ENCODE measurements around the gene QSOX1. TPM values are rescaled to one million over a fixed set of nuclear protein-coding genes. Genes with fewer than 3 reads are reported as not detected.

QSOX1 gene
- total and polyA plus RNA-seq, 2 of the 4 experiments (the other 2 are of a cell fraction), result 102 to 791 TPM

DNA sequence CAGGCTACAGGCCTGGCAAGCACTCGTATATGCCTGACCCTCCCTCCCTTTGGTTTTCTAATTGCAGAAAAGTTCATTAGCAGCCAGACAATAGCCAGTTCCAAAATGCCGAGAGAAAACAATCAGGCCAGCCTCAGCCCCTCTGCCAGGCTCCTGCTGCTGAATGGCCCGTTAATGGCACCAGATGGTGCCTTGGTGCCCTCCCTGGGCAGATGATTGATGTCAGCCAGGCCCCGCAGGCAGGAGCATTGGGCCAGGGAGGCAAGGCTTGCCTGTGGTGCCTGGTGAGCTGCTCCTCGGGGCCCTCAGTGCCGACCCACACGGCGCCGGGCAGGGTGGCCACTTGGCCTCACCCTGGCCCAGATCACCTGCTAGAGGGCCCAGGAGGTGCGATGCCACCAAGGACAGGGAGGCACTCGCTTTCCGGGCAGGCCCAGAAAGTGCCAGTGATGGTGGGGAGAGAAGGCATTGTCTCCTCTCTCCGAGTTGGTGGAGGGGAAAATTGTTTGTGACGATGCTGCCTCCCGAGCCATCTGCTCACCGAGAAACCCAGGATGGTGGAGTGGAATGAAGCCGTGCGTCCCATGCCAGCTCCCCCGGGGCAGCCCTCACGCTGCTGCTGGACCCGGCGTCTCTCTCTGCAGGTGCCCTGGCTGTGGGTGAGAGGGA, 28.1 kb downstream of the QSOX1 start:
- H2BK120ac ChIP-seq (ENCODE audit: low read depth, low read length), result no peak overlapping the region
- H4K8ac ChIP-seq (ENCODE audit: low read depth in 2 of 2, low read length in 2 of 2), result no peak overlapping the region
- H3K36me3 ChIP-seq (ENCODE audit: control insufficient read depth, insufficient read depth, low read length), result peaks cover 93% of the 10 kb centered on the region
- H4K20me1 ChIP-seq (ENCODE audit: insufficient read depth, low read length), result peaks cover 25% of the 10 kb centered on the region
- no peak overlapping the region for H4K5ac ChIP-seq (ENCODE audit: low read depth, low read length)
- no peaks in the 10 kb centered on the region for H3K4me1 ChIP-seq (ENCODE audit: control insufficient read depth, insufficient read depth, low read length)
- in situ Hi-C loops (cut with MboI; ENCODE audit: low sequenced_read_pairs) (loop anchor here (10.0 kb wide), 1 partner anchor 308 kb away; the partner anchor contains the start of gene TOR1AIP2), dilution Hi-C loops (cut with HindIII; ENCODE audit: low sequenced_read_pairs, unreplicated experiment) (no loop called here), intact Hi-C loops (cut with micrococcal nuclease) (no loop called here)
- no peak overlapping the region for H4K91ac ChIP-seq (ENCODE audit: insufficient read depth, low read depth, low read length)
- no peak overlapping the region for H2BK15ac ChIP-seq (ENCODE audit: low read depth, low read length)
- H3K79me1 ChIP-seq (ENCODE audit: low read depth in 1 of 2, low read length in 2 of 2), result peaks cover 8 to 51% of the 10 kb centered on the region in 2 experiments; a peak in 3 of 4 replicates
- POLR2A ChIA-PET (ENCODE audit: unreplicated experiment), result no interaction called here
- ATAC-seq (ENCODE audit: low read depth) (no peak), DNase-seq (no peak)
- no peak overlapping the region for H3K9ac ChIP-seq (ENCODE audit: low read depth, low read length)
- H3K18ac ChIP-seq (ENCODE audit: low read depth, low read length), result no peak overlapping the region
- no peak overlapping the region for H3K56ac ChIP-seq (ENCODE audit: extremely low read depth, insufficient read depth, low read length)
- no peak overlapping the region for H3K4ac ChIP-seq (ENCODE audit: low read depth, low read length)
- H2AFZ ChIP-seq (replicated peaks; ENCODE audit: low read length, poor library complexity), result no peak overlapping the region
- no peak for TF ChIP-seq RCOR1 (IDR thresholded peaks at IDR 0.05; ENCODE audit: insufficient replicate concordance, low read length)
- TF ChIP-seq, protein P1, sequence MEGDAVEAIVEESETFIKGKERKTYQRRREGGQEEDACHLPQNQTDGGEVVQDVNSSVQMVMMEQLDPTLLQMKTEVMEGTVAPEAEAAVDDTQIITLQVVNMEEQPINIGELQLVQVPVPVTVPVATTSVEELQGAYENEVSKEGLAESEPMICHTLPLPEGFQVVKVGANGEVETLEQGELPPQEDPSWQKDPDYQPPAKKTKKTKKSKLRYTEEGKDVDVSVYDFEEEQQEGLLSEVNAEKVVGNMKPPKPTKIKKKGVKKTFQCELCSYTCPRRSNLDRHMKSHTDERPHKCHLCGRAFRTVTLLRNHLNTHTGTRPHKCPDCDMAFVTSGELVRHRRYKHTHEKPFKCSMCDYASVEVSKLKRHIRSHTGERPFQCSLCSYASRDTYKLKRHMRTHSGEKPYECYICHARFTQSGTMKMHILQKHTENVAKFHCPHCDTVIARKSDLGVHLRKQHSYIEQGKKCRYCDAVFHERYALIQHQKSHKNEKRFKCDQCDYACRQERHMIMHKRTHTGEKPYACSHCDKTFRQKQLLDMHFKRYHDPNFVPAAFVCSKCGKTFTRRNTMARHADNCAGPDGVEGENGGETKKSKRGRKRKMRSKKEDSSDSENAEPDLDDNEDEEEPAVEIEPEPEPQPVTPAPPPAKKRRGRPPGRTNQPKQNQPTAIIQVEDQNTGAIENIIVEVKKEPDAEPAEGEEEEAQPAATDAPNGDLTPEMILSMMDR (conservative IDR thresholded peaks at IDR 0.05; ENCODE audit: low read depth, low read length), result no peak
- TF ChIP-seq FOS (IDR thresholded peaks at IDR 0.05; ENCODE audit: low read depth, low read length), result no peak
- no peak for TF ChIP-seq CEBPB (IDR thresholded peaks at IDR 0.05; ENCODE audit: low read depth, low read length)
- no peak for TF ChIP-seq MAZ (IDR thresholded peaks at IDR 0.05; ENCODE audit: borderline replicate concordance, low read depth, low read length)
- no peak for TF ChIP-seq NFE2L2 (IDR thresholded peaks at IDR 0.05; ENCODE audit: low read depth, low read length)
- no peak for TF ChIP-seq CHD1 (IDR thresholded peaks at IDR 0.05; ENCODE audit: low read depth, low read length)
- no peak for TF ChIP-seq BHLHE40 (IDR thresholded peaks at IDR 0.05; ENCODE audit: low read depth, low read length)
- TF ChIP-seq RFX5 (IDR thresholded peaks at IDR 0.05; ENCODE audit: low read depth, low read length), result no peak
- TF ChIP-seq, protein P2, sequence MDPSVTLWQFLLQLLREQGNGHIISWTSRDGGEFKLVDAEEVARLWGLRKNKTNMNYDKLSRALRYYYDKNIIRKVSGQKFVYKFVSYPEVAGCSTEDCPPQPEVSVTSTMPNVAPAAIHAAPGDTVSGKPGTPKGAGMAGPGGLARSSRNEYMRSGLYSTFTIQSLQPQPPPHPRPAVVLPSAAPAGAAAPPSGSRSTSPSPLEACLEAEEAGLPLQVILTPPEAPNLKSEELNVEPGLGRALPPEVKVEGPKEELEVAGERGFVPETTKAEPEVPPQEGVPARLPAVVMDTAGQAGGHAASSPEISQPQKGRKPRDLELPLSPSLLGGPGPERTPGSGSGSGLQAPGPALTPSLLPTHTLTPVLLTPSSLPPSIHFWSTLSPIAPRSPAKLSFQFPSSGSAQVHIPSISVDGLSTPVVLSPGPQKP (IDR thresholded peaks at IDR 0.05; ENCODE audit: borderline replicate concordance, low read depth, low read length), result no peak
- no peak for TF ChIP-seq MAFK (IDR thresholded peaks at IDR 0.05; ENCODE audit: low read depth, low read length)
- TF ChIP-seq POLR2A (IDR thresholded peaks at IDR 0.05; ENCODE audit: low read depth, low read length), result no peak
- TF ChIP-seq RAD21 (IDR thresholded peaks at IDR 0.05; ENCODE audit: low read length), result no peak
- TF ChIP-seq, protein P3, sequence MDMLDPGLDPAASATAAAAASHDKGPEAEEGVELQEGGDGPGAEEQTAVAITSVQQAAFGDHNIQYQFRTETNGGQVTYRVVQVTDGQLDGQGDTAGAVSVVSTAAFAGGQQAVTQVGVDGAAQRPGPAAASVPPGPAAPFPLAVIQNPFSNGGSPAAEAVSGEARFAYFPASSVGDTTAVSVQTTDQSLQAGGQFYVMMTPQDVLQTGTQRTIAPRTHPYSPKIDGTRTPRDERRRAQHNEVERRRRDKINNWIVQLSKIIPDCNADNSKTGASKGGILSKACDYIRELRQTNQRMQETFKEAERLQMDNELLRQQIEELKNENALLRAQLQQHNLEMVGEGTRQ (IDR thresholded peaks at IDR 0.05; ENCODE audit: low read depth, low read length), result no peak
- BruUV-seq (replicated peaks), result no TSS peak
- H2BK20ac ChIP-seq (ENCODE audit: low read depth, low read length), result no peak overlapping the region
- no peak overlapping the region for H3K4me2 ChIP-seq (ENCODE audit: low read depth, low read length)
- H3K27ac ChIP-seq (ENCODE audit: insufficient read depth, low read length), result no peak overlapping the region
- H3K23ac ChIP-seq (ENCODE audit: low read depth, low read length), result no peak overlapping the region
- H2AK5ac ChIP-seq (ENCODE audit: low read depth, low read length), result no peak overlapping the region
- CTCF ChIA-PET, result no interaction called here
- WGBS, 2 experiments (ENCODE audit: extremely low coverage in 2 of 2, insufficient read length in 1 of 2), result 98% methylated on average over 9 of the region's 22 CpGs; no CpG with 5 or more reads in 1 of the 2 experiments
- no peak overlapping the region for H3K14ac ChIP-seq (replicated peaks; ENCODE audit: low read depth, low read length)
- H3K9me1 ChIP-seq (ENCODE audit: insufficient read depth, low read length), result no peaks in the 10 kb centered on the region
- H3K9me3 ChIP-seq (ENCODE audit: control insufficient read depth, insufficient read depth, low read length), result no peaks in the 10 kb centered on the region
- H3K27me3 ChIP-seq (ENCODE audit: control insufficient read depth, insufficient read depth, low read length), result no peaks in the 10 kb centered on the region
- no peak overlapping the region for H2BK5ac ChIP-seq (ENCODE audit: low read depth, low read length, poor library complexity, severe bottlenecking)
- no peak overlapping the region for H3K4me3 ChIP-seq (ENCODE audit: insufficient read depth, low read depth, low read length)
- H2AK9ac ChIP-seq (replicated peaks; ENCODE audit: low read depth, low read length, poor library complexity), result no peak overlapping the region
